Astrocyte (in vitro differentiated cells and primary cell): ENCODE results near the gene PTK6. TPM values are rescaled to one million over a fixed set of nuclear protein-coding genes. Genes with fewer than 3 reads are reported as not detected.

Source experiments
- DNase-seq: peaks from one replicate; pipeline ENCODE4 v3.0.0-alpha.2; 2010; ENCODE audit warnings: low read depth
- FAIRE-seq: peaks from 2 replicates; lab custom pipeline; 2011; peaks lifted over from hg19 to GRCh38; lab: Jason Lieb, UNC
- H2AFZ ChIP-seq: 2 replicates; pipeline ENCODE4 v1.6.0; 2012; ENCODE audit warnings: low read depth, low read length, inconsistent platforms
- H3K27ac ChIP-seq: 2 replicates; pipeline ENCODE4 v1.5.1; 2011; ENCODE audit warnings: low read depth, low read length, inconsistent platforms
- H3K27me3 ChIP-seq: 2 replicates; pipeline ENCODE4 v1.6.0; 2011; ENCODE audit warnings: low read length, inconsistent platforms; ENCODE audit not compliant: insufficient read depth
- H3K36me3 ChIP-seq: 2 replicates; pipeline ENCODE4 v1.5.1; 2011; ENCODE audit warnings: low read length, inconsistent platforms; ENCODE audit not compliant: insufficient read depth
- H3K4me1 ChIP-seq: 2 replicates; pipeline ENCODE4 v1.5.1; 2011; ENCODE audit warnings: low read length, inconsistent platforms; ENCODE audit not compliant: insufficient read depth
- H3K4me2 ChIP-seq: 2 replicates; pipeline ENCODE4 v1.6.0; 2012; ENCODE audit warnings: low read length, inconsistent platforms
- H3K4me3 ChIP-seq: 2 replicates; pipeline ENCODE4 v1.5.1; 2011; ENCODE audit warnings: low read depth, mild to moderate bottlenecking, low read length, inconsistent platforms; ENCODE audit not compliant: insufficient read depth
- H3K79me2 ChIP-seq: 2 replicates; pipeline ENCODE4 v1.6.0; 2012; ENCODE audit warnings: mild to moderate bottlenecking, low read length, inconsistent platforms; ENCODE audit not compliant: insufficient read depth
- H3K9ac ChIP-seq: 2 replicates; pipeline ENCODE4 v1.6.0; 2012; ENCODE audit warnings: mild to moderate bottlenecking, low read length, inconsistent platforms
- H3K9me3 ChIP-seq: 2 replicates; pipeline ENCODE4 v1.5.1; 2012; ENCODE audit warnings: low read depth, mild to moderate bottlenecking, low read length, inconsistent platforms; ENCODE audit not compliant: insufficient read depth
- H4K20me1 ChIP-seq: 2 replicates; pipeline ENCODE4 v1.6.0; 2012; ENCODE audit warnings: low read length, inconsistent platforms; ENCODE audit not compliant: insufficient read depth
- H3K27ac Mint-ChIP-seq: one replicate; pipeline ENCODE4 v1.8.0; 2021; ENCODE audit warnings: mild to moderate bottlenecking, mixed read lengths; ENCODE audit not compliant: unreplicated experiment
- H3K27me3 Mint-ChIP-seq: one replicate; pipeline ENCODE4 v1.8.0; 2021; ENCODE audit warnings: low read depth, mixed read lengths; ENCODE audit not compliant: unreplicated experiment
- H3K36me3 Mint-ChIP-seq: one replicate; pipeline ENCODE4 v1.8.0; 2021; ENCODE audit warnings: low read depth, mixed read lengths; ENCODE audit not compliant: unreplicated experiment
- H3K4me1 Mint-ChIP-seq: one replicate; pipeline ENCODE4 v1.8.0; 2021; ENCODE audit warnings: low read depth, mixed read lengths; ENCODE audit not compliant: unreplicated experiment
- H3K4me3 Mint-ChIP-seq: one replicate; pipeline ENCODE4 v1.8.0; 2021; ENCODE audit warnings: mild to moderate bottlenecking, moderate library complexity, mixed read lengths; ENCODE audit not compliant: unreplicated experiment
- H3K9me3 Mint-ChIP-seq: one replicate; pipeline ENCODE4 v1.8.0; 2021; ENCODE audit warnings: mild to moderate bottlenecking, mixed read lengths; ENCODE audit not compliant: unreplicated experiment
- EZH2 ChIP-seq: IDR thresholded peaks from 2 replicates; pipeline ENCODE4 v1.6.1; 2012; ENCODE audit warnings: mild to moderate bottlenecking, low read length, inconsistent platforms; ENCODE audit not compliant: insufficient read depth
- total RNA-seq: library from RNA; stranded (reverse); gene quantifications from 2 replicates; pipeline ENCODE4 v1.2.1, GENCODE V29; 2021
- TF ChIP-seq, protein P1 (sequence below): IDR thresholded peaks from 2 replicates; pipeline ENCODE4 v1.5.1; 2011; ENCODE audit warnings: low read depth, mild to moderate bottlenecking, inconsistent platforms, low read length, moderate library complexity; ENCODE audit not compliant: insufficient read depth

Gene PTK6
- total RNA-seq, 1 donor from 2014 or later: 0.18 TPM

GRCh38 chr20:63513207-63513606 lies 24.0 kb downstream of the PTK6 start:
- no peak for FAIRE-seq
- Histone ChIP-seq H4K20me1 (no peaks in the 10 kb centered on the region), H3K27ac (no peak overlapping the region), H3K4me1 (no peaks in the 10 kb centered on the region), H3K27me3 (peaks cover 2% of the 10 kb centered on the region), H3K79me2 (no peaks in the 10 kb centered on the region), H3K4me3 (no peak overlapping the region), H3K9ac (no peak overlapping the region), H2AFZ (no peak overlapping the region), H3K4me2 (no peak overlapping the region), H3K36me3 (no peaks in the 10 kb centered on the region), H3K9me3 (peaks cover 3% of the 10 kb centered on the region)
- DNase-seq: no peak
- Mint-ChIP-seq H3K36me3 (peaks cover 7% of the 10 kb centered on the region), H3K4me1 (no peaks in the 10 kb centered on the region), H3K27me3 (peaks cover 7% of the 10 kb centered on the region), H3K27ac (no peak overlapping the region), H3K9me3 (peaks cover 10% of the 10 kb centered on the region), H3K4me3 (no peak overlapping the region)
- TF ChIP-seq, protein P1, sequence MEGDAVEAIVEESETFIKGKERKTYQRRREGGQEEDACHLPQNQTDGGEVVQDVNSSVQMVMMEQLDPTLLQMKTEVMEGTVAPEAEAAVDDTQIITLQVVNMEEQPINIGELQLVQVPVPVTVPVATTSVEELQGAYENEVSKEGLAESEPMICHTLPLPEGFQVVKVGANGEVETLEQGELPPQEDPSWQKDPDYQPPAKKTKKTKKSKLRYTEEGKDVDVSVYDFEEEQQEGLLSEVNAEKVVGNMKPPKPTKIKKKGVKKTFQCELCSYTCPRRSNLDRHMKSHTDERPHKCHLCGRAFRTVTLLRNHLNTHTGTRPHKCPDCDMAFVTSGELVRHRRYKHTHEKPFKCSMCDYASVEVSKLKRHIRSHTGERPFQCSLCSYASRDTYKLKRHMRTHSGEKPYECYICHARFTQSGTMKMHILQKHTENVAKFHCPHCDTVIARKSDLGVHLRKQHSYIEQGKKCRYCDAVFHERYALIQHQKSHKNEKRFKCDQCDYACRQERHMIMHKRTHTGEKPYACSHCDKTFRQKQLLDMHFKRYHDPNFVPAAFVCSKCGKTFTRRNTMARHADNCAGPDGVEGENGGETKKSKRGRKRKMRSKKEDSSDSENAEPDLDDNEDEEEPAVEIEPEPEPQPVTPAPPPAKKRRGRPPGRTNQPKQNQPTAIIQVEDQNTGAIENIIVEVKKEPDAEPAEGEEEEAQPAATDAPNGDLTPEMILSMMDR: no peak
- no peak for TF ChIP-seq EZH2

GRCh38 chr20:63509088-63509564 lies 28.1 kb downstream of the PTK6 start:
- Histone ChIP-seq H3K9me3 (peaks cover 19% of the 10 kb centered on the region), H3K4me2 (no peak overlapping the region), H4K20me1 (no peaks in the 10 kb centered on the region), H3K79me2 (no peaks in the 10 kb centered on the region), H3K4me3 (no peak overlapping the region), H2AFZ (no peak overlapping the region), H3K36me3 (no peaks in the 10 kb centered on the region), H3K27me3 (peaks cover 7% of the 10 kb centered on the region), H3K9ac (no peak overlapping the region), H3K27ac (no peak overlapping the region), H3K4me1 (no peaks in the 10 kb centered on the region)
- Mint-ChIP-seq H3K9me3 (peaks cover 24% of the 10 kb centered on the region), H3K27ac (peak overlapping the region; percentile 14), H3K4me3 (no peak overlapping the region), H3K27me3 (peaks cover 19% of the 10 kb centered on the region), H3K36me3 (peaks cover 2% of the 10 kb centered on the region), H3K4me1 (no peaks in the 10 kb centered on the region)
- FAIRE-seq: no peak
- TF ChIP-seq, protein P1: no peak
- no peak for TF ChIP-seq EZH2
- no peak for DNase-seq

GRCh38 chr20:63508072-63508768 lies 29.0 kb downstream of the PTK6 start:
- FAIRE-seq (no peak), DNase-seq (no peak)
- H3K4me2 ChIP-seq: no peak overlapping the region
- H3K27ac ChIP-seq: no peak overlapping the region
- H3K9ac ChIP-seq: no peak overlapping the region
- no peaks in the 10 kb centered on the region for H4K20me1 ChIP-seq
- H3K36me3 ChIP-seq: no peaks in the 10 kb centered on the region
- H3K9me3 ChIP-seq: peaks cover 19% of the 10 kb centered on the region
- TF ChIP-seq, protein P1: no peak
- TF ChIP-seq EZH2: no peak
- no peak overlapping the region for H2AFZ ChIP-seq
- H3K27me3 Mint-ChIP-seq: peaks cover 24% of the 10 kb centered on the region
- no peak overlapping the region for H3K4me3 Mint-ChIP-seq
- H3K4me3 ChIP-seq: no peak overlapping the region
- no peaks in the 10 kb centered on the region for H3K4me1 ChIP-seq
- H3K4me1 Mint-ChIP-seq: no peaks in the 10 kb centered on the region
- peaks cover 1% of the 10 kb centered on the region for H3K36me3 Mint-ChIP-seq
- no peaks in the 10 kb centered on the region for H3K79me2 ChIP-seq
- H3K9me3 Mint-ChIP-seq: peaks cover 22% of the 10 kb centered on the region
- H3K27me3 ChIP-seq: peaks cover 14% of the 10 kb centered on the region
- no peak overlapping the region for H3K27ac Mint-ChIP-seq
